SU-DHL-6 (cell line): ENCODE data around the gene MNAT1.

Source experiments
- EZH2phosphoT487 ChIP-seq: fragments of 200-600 bp; sonication (generic), shearing (Covaris generic); conservative IDR thresholded peaks from 2 replicates; pipeline ENCODE4 v1.6.1; 2018; ENCODE audit warnings: mild to moderate bottlenecking, antibody characterized with exemption, low read length, moderate library complexity, mixed read lengths
- TF ChIP-seq, protein P1 (sequence below): fragments of 200-600 bp; sonication (generic); IDR thresholded peaks from one replicate; pipeline ENCODE4 v1.5.1; 2017; ENCODE audit warnings: antibody characterized with exemption, mild to moderate bottlenecking, low read length, moderate library complexity; ENCODE audit not compliant: insufficient read depth, poor library complexity, severe bottlenecking

DNA sequence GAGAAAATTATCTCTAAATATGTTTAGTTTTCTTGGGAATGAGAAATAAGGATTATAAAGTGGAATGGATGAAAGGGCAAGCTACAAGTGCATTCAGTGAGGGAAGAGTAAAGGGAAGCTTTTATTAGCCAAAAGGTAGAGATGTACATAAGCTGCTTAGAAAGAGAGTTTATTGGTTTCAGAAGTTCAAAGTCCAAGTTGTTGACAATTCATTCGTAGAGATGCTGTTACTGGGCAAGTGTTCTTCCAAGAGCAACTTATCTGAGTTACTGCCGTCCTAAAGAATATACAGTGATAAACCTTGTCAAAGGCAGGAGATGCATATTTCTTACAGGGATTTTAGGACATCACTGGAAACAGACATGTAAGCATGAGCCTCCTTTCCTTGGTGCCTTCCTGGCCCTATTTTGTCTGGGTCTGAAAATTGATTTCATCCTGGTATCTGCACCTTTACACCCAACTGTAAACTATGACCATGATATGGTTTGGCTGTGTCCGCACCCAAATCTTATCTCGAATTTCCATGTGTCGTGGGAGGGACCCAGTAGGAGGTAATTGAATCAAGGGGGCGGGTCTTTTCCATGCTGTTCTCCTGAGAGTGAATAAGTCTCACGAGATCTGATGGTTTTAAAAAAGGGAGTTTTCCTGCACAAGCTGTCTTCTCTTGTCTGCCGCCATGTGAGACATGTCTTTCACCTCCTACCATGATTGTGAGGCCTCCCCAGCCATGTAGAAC, 199.5 kb downstream of the MNAT1 start:
- TF ChIP-seq, protein P1, sequence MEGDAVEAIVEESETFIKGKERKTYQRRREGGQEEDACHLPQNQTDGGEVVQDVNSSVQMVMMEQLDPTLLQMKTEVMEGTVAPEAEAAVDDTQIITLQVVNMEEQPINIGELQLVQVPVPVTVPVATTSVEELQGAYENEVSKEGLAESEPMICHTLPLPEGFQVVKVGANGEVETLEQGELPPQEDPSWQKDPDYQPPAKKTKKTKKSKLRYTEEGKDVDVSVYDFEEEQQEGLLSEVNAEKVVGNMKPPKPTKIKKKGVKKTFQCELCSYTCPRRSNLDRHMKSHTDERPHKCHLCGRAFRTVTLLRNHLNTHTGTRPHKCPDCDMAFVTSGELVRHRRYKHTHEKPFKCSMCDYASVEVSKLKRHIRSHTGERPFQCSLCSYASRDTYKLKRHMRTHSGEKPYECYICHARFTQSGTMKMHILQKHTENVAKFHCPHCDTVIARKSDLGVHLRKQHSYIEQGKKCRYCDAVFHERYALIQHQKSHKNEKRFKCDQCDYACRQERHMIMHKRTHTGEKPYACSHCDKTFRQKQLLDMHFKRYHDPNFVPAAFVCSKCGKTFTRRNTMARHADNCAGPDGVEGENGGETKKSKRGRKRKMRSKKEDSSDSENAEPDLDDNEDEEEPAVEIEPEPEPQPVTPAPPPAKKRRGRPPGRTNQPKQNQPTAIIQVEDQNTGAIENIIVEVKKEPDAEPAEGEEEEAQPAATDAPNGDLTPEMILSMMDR = no peak
- no peak for TF ChIP-seq EZH2phosphoT487
